Measurements from ENCODE around the gene CD3D.

Gene CD3D

GRCh38 chr11:118295199-118295598 lies 47.3 kb downstream of the CD3D start:
- H3K4me3 ChIP-seq (ENCODE audit: low read depth, low read length), result no peak overlapping the region
- no peak for DNase-seq (ENCODE audit: low read depth)
- TF ChIP-seq CTCF (IDR thresholded peaks at IDR 0.05; ENCODE audit: low read depth, low read length, missing control alignments), result no peak

GRCh38 chr11:118294053-118294452 lies 48.5 kb downstream of the CD3D start:
- no peak overlapping the region for H3K4me3 ChIP-seq (ENCODE audit: low read depth, low read length)
- TF ChIP-seq CTCF (IDR thresholded peaks at IDR 0.05; ENCODE audit: low read depth, low read length, missing control alignments), result no peak
- no peak for DNase-seq (ENCODE audit: low read depth)

- H3K4me3 ChIP-seq (ENCODE audit: low read depth, low read length), result no peak overlapping the region
- no peak for TF ChIP-seq CTCF (IDR thresholded peaks at IDR 0.05; ENCODE audit: low read depth, low read length, missing control alignments)
- DNase-seq (ENCODE audit: low read depth), result no peak
These were observed 50.9 kb downstream of the CD3D start for GRCh38 chr11:118291477-118292135.

GRCh38 chr11:118290923-118291322 lies 51.6 kb downstream of the CD3D start:
- no peak overlapping the region for H3K4me3 ChIP-seq (ENCODE audit: low read depth, low read length)
- no peak for DNase-seq (ENCODE audit: low read depth)
- TF ChIP-seq CTCF (IDR thresholded peaks at IDR 0.05; ENCODE audit: low read depth, low read length, missing control alignments), result peak; percentile 42

GRCh38 chr11:118289401-118289800 lies 53.1 kb downstream of the CD3D start:
- DNase-seq (ENCODE audit: low read depth), result no peak
- no peak for TF ChIP-seq CTCF (IDR thresholded peaks at IDR 0.05; ENCODE audit: low read depth, low read length, missing control alignments)
- H3K4me3 ChIP-seq (ENCODE audit: low read depth, low read length), result no peak overlapping the region

Measured in GM12864 (cell line).